ENCODE data around the gene CEP72. TPM values are rescaled to one million over a fixed set of nuclear protein-coding genes. Genes with fewer than 3 reads are reported as not detected.

CEP72 gene
- total RNA-seq, 4 donors from 2014 or later, result 0.83 to 1.8 (median 1.5) TPM

DNA sequence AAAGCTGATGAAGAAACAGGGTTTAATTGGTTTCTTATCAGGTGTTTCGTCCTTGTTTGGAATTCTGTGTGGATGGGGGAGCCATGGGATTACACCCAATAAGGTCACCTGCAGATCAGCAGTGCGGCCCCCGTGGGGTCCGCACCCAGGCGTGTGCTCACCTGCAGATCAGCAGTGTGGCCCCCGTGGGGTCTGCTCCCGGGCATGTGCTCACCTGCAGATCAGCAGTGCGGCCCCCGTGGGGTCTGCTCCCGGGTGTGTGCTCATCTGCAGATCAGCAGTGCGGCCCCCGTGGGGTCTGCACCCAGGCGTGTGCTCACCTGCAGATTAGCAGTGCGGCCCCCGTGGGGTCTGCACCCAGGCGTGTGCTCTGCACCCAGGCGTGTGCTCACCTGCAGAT is 41.7 kb upstream of the CEP72 start:
- WGBS, result 91% methylated on average over 13 of the region's 17 CpGs
- H3K9me3 ChIP-seq, result peaks cover 0 to 3% (median 2%) of the 10 kb centered on the region in 4 donors
- intact Hi-C loops (cut with DNase I), result no loop called here
- peaks cover 0 to 7% (median 2%) of the 10 kb centered on the region in 4 donors for H3K4me1 ChIP-seq
- no peaks in the 10 kb centered on the region for H3K36me3 ChIP-seq
- DNase-seq (ENCODE audit: extremely low spot score), result no peak
- TF ChIP-seq EP300 (IDR thresholded peaks at IDR 0.05) (no peak), POLR2A (IDR thresholded peaks at IDR 0.05; ENCODE audit: low read depth) (no peak), POLR2AphosphoS5 (IDR thresholded peaks at IDR 0.05) (no peak), CTCF (IDR thresholded peaks at IDR 0.05) (no peak)
- no peak overlapping the region for H3K4me3 ChIP-seq
- H3K27me3 ChIP-seq, result peaks cover 0 to 80% (median 8%) of the 10 kb centered on the region in 4 donors
- H3K27ac ChIP-seq (replicated peaks in 1 of 4), result no peak overlapping the region

DNA sequence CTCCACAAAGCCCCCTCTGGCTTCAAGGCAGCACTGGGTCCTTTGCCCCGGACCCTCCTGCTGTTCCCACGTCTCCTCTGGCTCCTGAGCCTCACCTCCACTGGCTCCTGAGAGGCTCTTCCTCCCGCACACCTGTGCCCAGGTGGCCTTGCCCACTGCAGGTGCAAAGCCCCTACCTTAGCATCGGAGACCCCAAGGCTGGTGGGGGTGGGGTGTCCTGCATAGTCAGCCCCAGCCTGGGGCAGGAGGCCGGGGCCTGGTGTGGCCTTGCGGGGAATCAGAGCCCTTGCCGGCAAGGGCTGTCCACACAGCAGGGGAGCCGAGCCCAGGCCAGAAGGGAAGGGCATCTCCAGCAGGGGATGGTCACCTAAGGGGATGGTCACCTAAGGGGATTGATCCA is 41.3 kb upstream of the CEP72 start:
- DNase-seq (ENCODE audit: extremely low spot score), result no peak
- peaks cover 0 to 8% (median 7%) of the 10 kb centered on the region in 4 donors for H3K9me3 ChIP-seq
- intact Hi-C loops (cut with DNase I), result no loop called here
- no peak overlapping the region for H3K27ac ChIP-seq (replicated peaks in 1 of 4)
- H3K4me3 ChIP-seq, result no peak overlapping the region
- H3K36me3 ChIP-seq, result no peaks in the 10 kb centered on the region
- H3K27me3 ChIP-seq, result peaks cover 0 to 80% (median 6%) of the 10 kb centered on the region in 4 donors
- TF ChIP-seq EP300 (IDR thresholded peaks at IDR 0.05), result no peak
- no peak for TF ChIP-seq POLR2AphosphoS5 (IDR thresholded peaks at IDR 0.05)
- no peak for TF ChIP-seq CTCF (IDR thresholded peaks at IDR 0.05)
- no peak for TF ChIP-seq POLR2A (IDR thresholded peaks at IDR 0.05; ENCODE audit: low read depth)
- WGBS, result 93% methylated on average over 8 of the region's 8 CpGs
- peaks cover 0 to 3% (median 0%) of the 10 kb centered on the region in 4 donors for H3K4me1 ChIP-seq

DNA sequence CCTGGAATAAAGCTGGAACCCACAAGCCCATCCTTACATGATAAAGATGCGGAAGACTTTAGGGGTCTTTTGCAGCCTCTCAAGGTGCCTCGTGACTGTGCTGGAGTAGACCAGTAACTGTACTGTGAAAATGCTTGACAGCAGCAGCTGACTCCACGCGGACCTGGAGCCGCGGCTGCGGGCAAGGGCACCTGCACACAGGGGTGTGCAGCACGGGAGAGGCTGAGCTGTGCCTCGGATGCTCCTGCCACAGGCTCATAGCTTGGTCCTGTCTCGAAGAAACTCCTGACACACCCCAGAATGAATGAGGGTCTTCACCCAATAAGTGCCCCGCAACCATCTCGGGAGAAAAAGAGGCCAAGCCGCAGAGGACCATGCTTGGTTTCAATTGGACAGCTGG is 40.3 kb upstream of the CEP72 start:
- H3K27me3 ChIP-seq, result peaks cover 0 to 81% (median 4%) of the 10 kb centered on the region in 4 donors

GRCh38 chr5:572398-573019 is 39.6 kb upstream of the CEP72 start:
- intact Hi-C loops (cut with DNase I), result no loop called here
- DNase-seq (ENCODE audit: extremely low spot score), result no peak
- peaks cover 0 to 78% (median 4%) of the 10 kb centered on the region in 4 donors for H3K27me3 ChIP-seq
- no peaks in the 10 kb centered on the region for H3K4me1 ChIP-seq
- no peak overlapping the region for H3K4me3 ChIP-seq
- WGBS, result 61% methylated on average over 14 of the region's 14 CpGs
- TF ChIP-seq EP300 (IDR thresholded peaks at IDR 0.05) (no peak), POLR2A (IDR thresholded peaks at IDR 0.05; ENCODE audit: low read depth) (no peak), CTCF (IDR thresholded peaks at IDR 0.05) (no peak), POLR2AphosphoS5 (IDR thresholded peaks at IDR 0.05) (no peak)
- H3K36me3 ChIP-seq, result no peaks in the 10 kb centered on the region
- no peak overlapping the region for H3K27ac ChIP-seq (replicated peaks in 1 of 4)
- peaks cover 0 to 22% (median 18%) of the 10 kb centered on the region in 4 donors for H3K9me3 ChIP-seq

More for the DNA sequence above, 40.3 kb upstream of the CEP72 start:
- intact Hi-C loops (cut with DNase I), result no loop called here
- H3K9me3 ChIP-seq, result peaks cover 0 to 15% (median 14%) of the 10 kb centered on the region in 4 donors
- H3K4me3 ChIP-seq, result no peak overlapping the region
- no peak for DNase-seq (ENCODE audit: extremely low spot score)
- no peak for TF ChIP-seq POLR2A (IDR thresholded peaks at IDR 0.05; ENCODE audit: low read depth)
- TF ChIP-seq POLR2AphosphoS5 (IDR thresholded peaks at IDR 0.05), result no peak
- TF ChIP-seq CTCF (IDR thresholded peaks at IDR 0.05), result no peak
- 88% methylated on average over 12 of the region's 13 CpGs for WGBS
- H3K36me3 ChIP-seq, result no peaks in the 10 kb centered on the region
- H3K27ac ChIP-seq (replicated peaks in 1 of 4), result no peak overlapping the region
- no peaks in the 10 kb centered on the region for H3K4me1 ChIP-seq

Measured in esophagus muscularis mucosa (tissue), 4 donors.